ENCODE measurements around the gene GPR148.
"Not testable (repeated sequence)": the region's sequence is repeated elsewhere in the genome, so short reads cannot be mapped to it uniquely, and the experiment has no call there.

GPR148 gene

DNA sequence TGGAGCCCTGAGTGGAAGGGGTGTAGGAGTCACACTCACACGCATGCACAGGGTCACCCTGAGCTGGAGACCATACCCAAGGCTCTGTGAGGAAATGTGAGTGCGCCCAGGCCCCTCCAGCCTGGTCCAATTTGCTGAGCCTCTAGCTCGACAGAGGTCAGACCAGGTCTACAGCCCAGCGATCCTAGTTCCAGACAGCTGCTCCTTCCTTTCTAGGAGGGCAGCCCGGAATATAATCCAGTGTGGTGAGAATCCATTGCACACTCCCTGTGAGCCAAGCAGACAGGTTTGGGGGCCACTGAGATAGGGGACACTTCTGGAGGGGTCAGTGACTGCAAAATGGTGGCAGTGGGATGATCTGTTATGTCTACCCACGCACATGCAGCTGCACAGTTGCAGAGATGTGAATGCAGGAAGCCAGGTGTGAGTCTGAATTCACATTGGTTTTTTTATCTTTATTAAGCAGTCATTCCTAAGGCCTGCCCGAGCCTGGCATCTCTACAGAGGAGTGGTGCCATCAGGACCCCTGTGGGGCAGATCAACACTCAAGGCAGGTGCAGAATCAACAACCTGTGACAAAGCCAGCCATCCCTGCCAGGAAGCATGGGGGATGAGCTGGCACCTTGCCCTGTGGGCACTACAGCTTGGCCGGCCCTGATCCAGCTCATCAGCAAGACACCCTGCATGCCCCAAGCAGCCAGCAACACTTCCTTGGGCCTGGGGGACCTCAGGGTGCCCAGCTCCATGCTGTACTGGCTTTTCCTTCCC, at the start of gene GPR148:
Gene GPR148 (plus strand): TSS at position 522 of the 768 bp plus-strand sequence. CDS start 82 bp downstream, at position 604.
- no peak for DNase-seq

DNA sequence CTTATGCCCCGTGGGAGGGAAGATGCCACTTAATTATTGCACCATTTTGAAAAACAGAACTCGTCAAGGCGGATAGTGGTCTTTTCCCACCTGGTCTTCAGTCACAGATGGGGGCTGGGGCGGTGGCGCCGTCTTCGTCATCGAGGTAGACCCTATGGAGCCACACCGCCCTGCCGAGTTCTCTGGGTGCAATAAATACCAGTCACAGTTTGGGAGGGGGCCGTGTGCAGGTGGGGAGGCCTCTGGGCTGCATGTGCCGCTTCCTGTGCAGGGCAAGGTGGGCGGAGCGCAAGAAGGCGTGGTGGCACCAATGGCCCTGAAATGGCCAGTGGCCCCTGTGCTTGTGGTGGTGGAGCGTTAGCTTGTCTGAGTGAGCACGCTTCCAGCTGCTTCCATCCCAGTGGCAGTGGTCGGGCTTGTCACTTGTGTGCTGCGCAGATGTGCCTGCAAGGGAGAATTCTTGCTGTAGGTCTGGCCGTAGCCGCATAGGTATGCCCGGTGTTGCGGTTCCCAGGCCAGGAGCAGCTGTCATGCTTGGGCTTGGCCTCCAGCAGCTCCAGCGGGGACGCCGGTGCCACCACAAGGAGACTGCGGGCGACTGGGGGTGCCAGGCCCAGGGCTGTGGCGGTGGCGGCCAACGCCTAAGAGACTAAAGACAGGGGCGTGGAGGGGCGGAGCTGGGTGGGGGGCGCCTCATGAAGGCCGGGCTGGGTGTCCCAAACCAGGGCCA, 36.7 kb upstream of the GPR148 start:
- DNase-seq = not testable (repeated sequence)

GRCh38 chr2:130693474-130693873, 35.4 kb upstream of the GPR148 start:
- not testable (repeated sequence) for DNase-seq

- DNase-seq = not testable (repeated sequence)
Observed at GRCh38 chr2:130703250-130703649, 25.6 kb upstream of the GPR148 start.

- not testable (repeated sequence) for DNase-seq
Observed at GRCh38 chr2:130714795-130715194, 14.1 kb upstream of the GPR148 start.

DNA sequence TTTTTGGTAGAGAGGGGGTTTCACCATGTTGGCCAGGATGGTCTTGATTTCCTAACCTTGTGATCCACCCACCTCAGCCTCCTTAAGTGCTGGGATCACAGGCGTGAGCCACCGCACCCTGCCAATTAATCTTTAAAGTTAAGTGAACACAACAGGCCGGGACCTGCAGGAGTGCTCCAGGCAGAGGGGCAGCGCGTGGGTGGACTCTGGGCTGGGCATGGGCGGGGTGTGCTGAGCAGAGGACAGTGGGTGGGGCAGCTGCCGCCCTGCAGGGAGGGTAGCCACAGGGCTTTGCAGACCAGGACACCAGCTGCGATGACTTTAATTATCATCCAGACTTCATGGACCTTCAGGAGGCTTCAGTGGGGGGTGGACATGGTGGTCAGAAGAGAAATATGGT, 8.8 kb upstream of the GPR148 start:
- DNase-seq = no peak

GRCh38 chr2:130720528-130720927, 8.3 kb upstream of the GPR148 start:
- no peak for DNase-seq

DNA sequence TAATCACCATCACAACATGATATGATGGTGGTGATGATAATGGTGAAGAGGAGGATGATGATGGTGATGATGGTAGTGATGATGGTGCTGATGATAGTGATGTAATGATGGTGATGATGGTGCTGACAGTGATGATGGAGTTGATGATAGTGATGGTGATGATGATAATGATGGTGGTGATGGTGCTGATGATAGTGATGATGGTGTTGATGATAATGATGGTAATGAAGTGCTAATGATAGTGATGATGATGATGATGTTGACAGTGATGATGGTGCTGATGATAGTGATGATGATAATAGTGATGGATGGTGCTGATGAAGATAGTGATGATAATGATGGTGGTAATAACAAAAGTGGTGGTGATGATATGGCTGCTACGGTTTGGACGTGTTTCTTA, 4.4 kb upstream of the GPR148 start:
- DNase-seq = no peak

DNA sequence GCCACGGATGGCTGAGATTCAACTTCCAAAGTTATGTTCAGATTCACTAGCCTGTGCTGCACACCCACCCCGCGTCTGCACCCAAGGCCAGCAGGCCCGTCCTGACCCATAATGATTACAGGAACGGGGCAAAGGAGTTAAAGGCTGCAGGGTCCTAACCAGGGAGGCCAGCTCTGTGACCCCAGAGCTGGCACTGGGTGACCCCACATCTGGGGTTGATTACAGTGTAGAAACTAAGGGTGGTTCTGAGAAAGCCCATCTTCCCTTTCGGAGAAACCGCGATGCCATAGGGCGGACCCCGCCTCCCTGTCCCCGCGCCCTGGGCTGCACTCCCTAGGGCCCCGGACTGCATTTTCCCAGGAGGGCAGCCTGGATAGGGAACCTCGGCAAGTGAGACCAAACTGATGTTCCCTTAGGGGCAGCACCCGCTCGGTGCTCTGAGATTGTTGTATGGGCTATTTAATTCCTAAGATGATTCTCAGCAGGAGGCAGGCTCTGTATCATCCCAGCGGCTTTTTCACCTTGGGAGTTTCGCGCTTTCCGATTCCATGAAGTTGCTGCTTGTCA, 2.2 kb upstream of the GPR148 start:
- DNase-seq = peak; percentile 26

DNA sequence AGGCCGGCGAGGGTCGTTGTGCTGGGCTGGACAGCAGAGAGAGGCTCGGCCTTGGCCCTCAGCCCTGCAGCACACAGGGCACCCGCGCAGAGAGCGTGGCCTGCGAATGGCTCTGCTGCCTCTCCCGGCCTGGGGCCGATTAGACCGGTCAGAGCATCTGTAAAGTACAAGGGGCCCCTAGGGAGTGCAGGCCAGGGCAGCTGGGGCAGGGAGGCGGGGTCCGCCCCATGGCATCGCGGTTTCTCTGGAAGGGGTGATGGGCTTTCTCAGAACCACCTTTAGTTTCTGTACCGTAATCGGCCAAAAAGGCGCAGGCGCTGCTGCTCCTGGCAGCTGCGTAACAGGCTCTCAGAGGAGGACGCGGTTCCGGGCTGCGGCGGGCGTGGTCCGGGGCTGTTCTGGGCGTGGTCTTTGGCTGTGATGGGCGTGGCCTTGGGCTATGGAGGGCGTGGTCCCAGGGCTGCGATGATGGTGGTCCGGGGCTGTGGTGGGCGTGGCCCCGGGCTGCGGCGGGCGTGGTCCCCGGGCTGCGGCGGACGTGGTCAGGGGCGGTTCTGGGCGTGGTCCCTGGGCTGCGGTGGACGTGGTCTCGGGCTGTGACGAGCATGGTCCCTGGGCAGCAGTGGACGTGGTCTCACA, 1.5 kb upstream of the GPR148 start:
- peak; percentile 80 for DNase-seq

DNA sequence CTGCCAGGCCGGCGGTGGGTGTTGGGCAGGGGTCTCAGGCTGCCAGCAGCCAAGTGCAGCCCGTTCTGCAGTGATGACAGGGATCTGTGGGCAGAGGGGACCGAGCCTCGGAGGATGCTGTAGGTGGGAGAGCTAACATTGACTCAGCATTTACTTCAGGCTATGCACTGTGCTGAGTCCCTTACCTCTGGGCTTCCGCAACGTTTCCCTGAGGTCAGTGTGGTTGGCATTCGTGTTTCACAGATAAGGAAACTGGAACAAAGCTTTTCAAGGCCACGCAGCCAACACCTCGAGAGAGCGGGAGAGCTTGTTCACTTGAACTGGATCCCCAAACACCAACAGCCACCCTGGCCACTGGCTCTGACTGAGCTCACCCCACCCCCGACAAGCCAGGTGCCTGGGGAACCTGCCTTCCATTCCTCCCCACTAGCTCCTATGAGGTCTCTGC, 839 bp upstream of the GPR148 start:
- DNase-seq = no peak

GRCh38 chr2:130729322-130730299, 741 bp downstream of the GPR148 start:
- DNase-seq = no peak

GRCh38 chr2:130732257-130732656, 3.4 kb downstream of the GPR148 start:
- not testable (repeated sequence) for DNase-seq

DNA sequence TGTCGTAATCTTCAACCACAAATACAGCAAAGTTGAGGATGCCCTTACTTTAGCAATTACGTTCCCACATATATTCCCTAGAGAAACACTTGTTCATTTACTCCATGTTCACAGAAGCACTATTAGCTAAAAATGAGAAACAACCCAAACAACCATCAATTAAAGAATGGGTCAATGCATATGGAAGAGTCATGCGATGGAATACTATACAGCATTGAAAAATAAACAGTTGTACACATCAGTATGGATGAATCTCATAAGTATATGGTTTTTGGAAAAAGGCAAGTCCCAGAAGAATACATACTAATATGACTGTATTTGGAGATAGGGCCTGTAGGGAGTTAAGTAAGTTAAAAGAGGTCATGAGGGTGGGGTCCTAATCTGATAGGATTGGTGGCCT, 6.3 kb downstream of the GPR148 start:
- no peak for DNase-seq

GRCh38 chr2:130736487-130736886, 7.6 kb downstream of the GPR148 start:
- no peak for DNase-seq

GRCh38 chr2:130737592-130737991, 8.7 kb downstream of the GPR148 start:
- no peak for DNase-seq

GRCh38 chr2:130740671-130741070, 11.8 kb downstream of the GPR148 start:
- no peak for DNase-seq

DNA sequence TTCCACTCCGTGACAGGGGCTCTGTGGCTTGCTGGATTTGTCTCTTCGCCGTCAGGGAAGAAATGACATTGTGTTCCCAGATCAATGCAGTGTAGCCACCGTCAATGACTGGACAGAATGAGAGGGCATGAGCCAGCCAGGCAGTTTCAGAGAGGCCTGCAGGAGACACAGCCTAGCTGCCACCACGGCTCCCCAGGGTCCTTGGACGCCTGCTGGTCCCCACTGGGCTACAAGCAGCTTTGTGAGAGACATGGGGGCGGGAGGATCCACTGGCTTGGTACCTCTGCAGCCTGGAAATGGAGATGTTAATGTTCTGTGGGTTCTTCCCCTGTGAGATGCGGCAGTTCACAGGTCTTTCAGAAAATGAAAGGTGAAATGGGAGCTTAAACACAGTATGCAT, 14.4 kb downstream of the GPR148 start:
- no peak for DNase-seq

- DNase-seq = peak; percentile 34
Observed at GRCh38 chr2:130744287-130745117, 15.6 kb downstream of the GPR148 start.

DNA sequence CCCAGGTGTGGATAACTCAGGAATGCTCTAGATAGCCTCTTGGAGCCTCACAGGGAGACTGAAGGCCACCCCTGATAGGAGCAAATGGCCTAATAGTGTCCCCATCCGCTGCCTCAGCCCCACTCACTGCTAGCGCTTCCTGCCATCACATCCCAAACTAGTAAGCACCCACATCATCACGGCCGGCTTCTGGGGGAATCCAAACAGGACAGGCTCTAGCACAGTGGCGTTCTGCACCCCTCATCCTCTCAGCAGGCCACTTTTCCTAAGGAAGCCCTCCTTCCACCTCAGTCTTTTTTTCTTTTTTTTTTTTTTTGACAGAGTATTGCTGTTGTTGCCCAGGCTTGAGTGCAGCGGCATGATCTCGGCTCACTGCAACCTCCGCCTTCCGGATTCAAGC, 20.2 kb downstream of the GPR148 start:
- no peak for DNase-seq

DNA sequence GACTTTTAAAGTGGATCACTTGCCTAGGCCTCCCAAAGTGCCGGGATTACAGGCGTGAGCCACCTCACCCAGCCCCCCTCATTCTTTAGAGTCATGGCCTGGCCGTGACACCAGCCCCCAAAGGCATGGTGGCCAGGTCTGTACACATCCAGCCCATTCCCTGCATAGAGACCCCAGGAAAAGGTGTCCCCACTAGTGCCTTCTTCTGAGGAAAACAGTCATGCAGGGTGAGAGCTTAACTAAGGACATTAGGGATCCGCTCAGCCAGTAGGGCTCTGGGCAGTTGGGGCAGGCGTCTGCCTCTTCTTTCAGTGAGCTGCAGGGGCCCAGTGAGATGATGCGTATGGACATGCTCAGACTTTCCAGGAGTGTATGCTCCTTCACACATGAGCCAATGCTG, 20.8 kb downstream of the GPR148 start:
- DNase-seq = no peak
